ENCODE data around the gene ITPR2.

DNA sequence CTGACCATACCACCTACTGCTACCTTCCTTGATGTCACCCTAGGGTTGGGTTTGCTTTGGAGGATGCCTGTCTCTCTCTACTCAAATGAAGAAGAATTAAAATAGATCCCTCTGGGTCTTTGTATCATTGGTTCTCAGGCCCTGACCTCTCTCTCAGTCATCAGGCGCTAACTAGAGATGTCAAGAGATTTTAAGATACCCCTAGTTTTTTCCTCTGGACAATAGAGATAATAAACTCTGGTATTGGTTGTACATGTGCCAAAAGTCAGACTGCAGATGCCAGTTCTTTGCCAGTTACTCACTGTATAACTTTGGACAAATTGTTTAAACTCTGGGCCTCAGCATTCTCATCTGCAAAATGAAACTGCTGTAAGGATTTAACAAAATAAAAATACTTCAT, 31.5 kb downstream of the ITPR2 start:
- TF ChIP-seq ZNF616 (CRISPR knock-in tag; IDR thresholded peaks at IDR 0.05; ENCODE audit: low read depth) (no peak), HCFC1 (IDR thresholded peaks at IDR 0.05; ENCODE audit: low read depth, low read length) (no peak), EP300 (IDR thresholded peaks at IDR 0.05; ENCODE audit: low read depth in 2 of 2, low read length in 2 of 2) (no peak), EP300 (CRISPR knock-in tag; IDR thresholded peaks at IDR 0.05; ENCODE audit: borderline replicate concordance) (no peak), ZNF224 (CRISPR knock-in tag; IDR thresholded peaks at IDR 0.05) (no peak)
- TF ChIP-seq, protein P1, sequence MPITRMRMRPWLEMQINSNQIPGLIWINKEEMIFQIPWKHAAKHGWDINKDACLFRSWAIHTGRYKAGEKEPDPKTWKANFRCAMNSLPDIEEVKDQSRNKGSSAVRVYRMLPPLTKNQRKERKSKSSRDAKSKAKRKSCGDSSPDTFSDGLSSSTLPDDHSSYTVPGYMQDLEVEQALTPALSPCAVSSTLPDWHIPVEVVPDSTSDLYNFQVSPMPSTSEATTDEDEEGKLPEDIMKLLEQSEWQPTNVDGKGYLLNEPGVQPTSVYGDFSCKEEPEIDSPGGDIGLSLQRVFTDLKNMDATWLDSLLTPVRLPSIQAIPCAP (CRISPR knock-in tag; IDR thresholded peaks at IDR 0.05; ENCODE audit: low read depth), result no peak
- TF ChIP-seq, protein P2, sequence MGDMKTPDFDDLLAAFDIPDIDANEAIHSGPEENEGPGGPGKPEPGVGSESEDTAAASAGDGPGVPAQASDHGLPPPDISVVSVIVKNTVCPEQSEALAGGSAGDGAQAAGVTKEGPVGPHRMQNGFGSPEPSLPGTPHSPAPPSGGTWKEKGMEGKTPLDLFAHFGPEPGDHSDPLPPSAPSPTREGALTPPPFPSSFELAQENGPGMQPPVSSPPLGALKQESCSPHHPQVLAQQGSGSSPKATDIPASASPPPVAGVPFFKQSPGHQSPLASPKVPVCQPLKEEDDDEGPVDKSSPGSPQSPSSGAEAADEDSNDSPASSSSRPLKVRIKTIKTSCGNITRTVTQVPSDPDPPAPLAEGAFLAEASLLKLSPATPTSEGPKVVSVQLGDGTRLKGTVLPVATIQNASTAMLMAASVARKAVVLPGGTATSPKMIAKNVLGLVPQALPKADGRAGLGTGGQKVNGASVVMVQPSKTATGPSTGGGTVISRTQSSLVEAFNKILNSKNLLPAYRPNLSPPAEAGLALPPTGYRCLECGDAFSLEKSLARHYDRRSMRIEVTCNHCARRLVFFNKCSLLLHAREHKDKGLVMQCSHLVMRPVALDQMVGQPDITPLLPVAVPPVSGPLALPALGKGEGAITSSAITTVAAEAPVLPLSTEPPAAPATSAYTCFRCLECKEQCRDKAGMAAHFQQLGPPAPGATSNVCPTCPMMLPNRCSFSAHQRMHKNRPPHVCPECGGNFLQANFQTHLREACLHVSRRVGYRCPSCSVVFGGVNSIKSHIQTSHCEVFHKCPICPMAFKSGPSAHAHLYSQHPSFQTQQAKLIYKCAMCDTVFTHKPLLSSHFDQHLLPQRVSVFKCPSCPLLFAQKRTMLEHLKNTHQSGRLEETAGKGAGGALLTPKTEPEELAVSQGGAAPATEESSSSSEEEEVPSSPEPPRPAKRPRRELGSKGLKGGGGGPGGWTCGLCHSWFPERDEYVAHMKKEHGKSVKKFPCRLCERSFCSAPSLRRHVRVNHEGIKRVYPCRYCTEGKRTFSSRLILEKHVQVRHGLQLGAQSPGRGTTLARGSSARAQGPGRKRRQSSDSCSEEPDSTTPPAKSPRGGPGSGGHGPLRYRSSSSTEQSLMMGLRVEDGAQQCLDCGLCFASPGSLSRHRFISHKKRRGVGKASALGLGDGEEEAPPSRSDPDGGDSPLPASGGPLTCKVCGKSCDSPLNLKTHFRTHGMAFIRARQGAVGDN (CRISPR knock-in tag; IDR thresholded peaks at IDR 0.05), result no peak
